ENCODE data around the gene SLC22A24. TPM values are rescaled to one million over a fixed set of nuclear protein-coding genes. Genes with fewer than 3 reads are reported as not detected.

Gene SLC22A24
- total RNA-seq, 1 experiment from 2014 or later = not detected

- in situ Hi-C loops (cut with HindIII; ENCODE audit: low pct_unique_long_range_greater_than_20kb, low sequenced_read_pairs) = no loop called here
- H3K9me3 ChIP-seq (ENCODE audit: control insufficient read depth, insufficient read depth, low read depth, low read length) = no peaks in the 10 kb centered on the region
- H3K27ac ChIP-seq (ENCODE audit: low read length) = no peak overlapping the region
- intact Hi-C loops (cut with micrococcal nuclease; ENCODE audit: unreplicated experiment) = no loop called here
- no TSS peak for BruUV-seq (replicated peaks)
- no peak for TF ChIP-seq POLR2AphosphoS5 (IDR thresholded peaks at IDR 0.05; ENCODE audit: low read depth, low read length)
- TF ChIP-seq, protein P1, sequence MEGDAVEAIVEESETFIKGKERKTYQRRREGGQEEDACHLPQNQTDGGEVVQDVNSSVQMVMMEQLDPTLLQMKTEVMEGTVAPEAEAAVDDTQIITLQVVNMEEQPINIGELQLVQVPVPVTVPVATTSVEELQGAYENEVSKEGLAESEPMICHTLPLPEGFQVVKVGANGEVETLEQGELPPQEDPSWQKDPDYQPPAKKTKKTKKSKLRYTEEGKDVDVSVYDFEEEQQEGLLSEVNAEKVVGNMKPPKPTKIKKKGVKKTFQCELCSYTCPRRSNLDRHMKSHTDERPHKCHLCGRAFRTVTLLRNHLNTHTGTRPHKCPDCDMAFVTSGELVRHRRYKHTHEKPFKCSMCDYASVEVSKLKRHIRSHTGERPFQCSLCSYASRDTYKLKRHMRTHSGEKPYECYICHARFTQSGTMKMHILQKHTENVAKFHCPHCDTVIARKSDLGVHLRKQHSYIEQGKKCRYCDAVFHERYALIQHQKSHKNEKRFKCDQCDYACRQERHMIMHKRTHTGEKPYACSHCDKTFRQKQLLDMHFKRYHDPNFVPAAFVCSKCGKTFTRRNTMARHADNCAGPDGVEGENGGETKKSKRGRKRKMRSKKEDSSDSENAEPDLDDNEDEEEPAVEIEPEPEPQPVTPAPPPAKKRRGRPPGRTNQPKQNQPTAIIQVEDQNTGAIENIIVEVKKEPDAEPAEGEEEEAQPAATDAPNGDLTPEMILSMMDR (IDR thresholded peaks at IDR 0.05) = no peak
- ChIA-PET POLR2A (no interaction called here), CTCF (no interaction called here)
- H3K36me3 ChIP-seq (ENCODE audit: control insufficient read depth, insufficient read depth, low read length) = no peaks in the 10 kb centered on the region
- H3K4me3 ChIP-seq (ENCODE audit: low read depth in 2 of 2, low read length in 2 of 2) = no peak overlapping the region
- ATAC-seq = no peak
- H3K4me1 ChIP-seq (ENCODE audit: control insufficient read depth, insufficient read depth, low read length) = no peaks in the 10 kb centered on the region
- DNase-seq (ENCODE audit: low read depth, low spot score) = no peak
- H3K27me3 ChIP-seq (ENCODE audit: control insufficient read depth, insufficient read depth, low read length) = no peaks in the 10 kb centered on the region
Measured at GRCh38 chr11:63032457-63032856, 111.6 kb downstream of the SLC22A24 start.

Other genes starting within 250 kb of the SLC22A24 start
- not detected for gene CHRM1, start 222.9 kb downstream of the SLC22A24 start, total RNA-seq (2021; ENCODE audit: unreplicated experiment)
- gene SLC22A6, start 159.3 kb downstream of the SLC22A24 start, total RNA-seq (2021; ENCODE audit: unreplicated experiment) = not detected
- gene SLC22A8, start 128.4 kb downstream of the SLC22A24 start, total RNA-seq (2021; ENCODE audit: unreplicated experiment) = not detected
- gene SLC22A25, start 99.4 kb upstream of the SLC22A24 start, total RNA-seq (2021; ENCODE audit: unreplicated experiment) = not detected
- gene SLC22A9, start 225.6 kb upstream of the SLC22A24 start, total RNA-seq (2021; ENCODE audit: unreplicated experiment) = not detected